ENCODE data around the gene C1orf167. TPM values are rescaled to one million over a fixed set of nuclear protein-coding genes. Genes with fewer than 3 reads are reported as not detected.

Gene C1orf167
- total RNA-seq (2022; extraction: Qiagen RNA extraction; ENCODE audit: low read depth): 0.08 TPM in 1 of 5 replicates, not detected in the others

GRCh38 chr1:11761988-11762406 lies at the start of gene C1orf167:
Gene C1orf167 (plus strand): TSS chr1:11762193. CDS start chr1:11764401, 2,208 bp downstream.

GRCh38 chr1:11735854-11736745 lies 25.9 kb upstream of the C1orf167 start, which contains the start of gene AGTRAP:
Gene AGTRAP (plus strand): TSS chr1:11736136. CDS start chr1:11736209, 73 bp downstream.

GRCh38 chr1:11805422-11806306 lies 43.7 kb downstream of the C1orf167 start, which contains the start of the genes CLCN6 and MTHFR:
Gene CLCN6 (plus strand): TSS chr1:11806191. CDS start chr1:11806263, 72 bp downstream.
Gene MTHFR (minus strand): TSS chr1:11805964. CDS start chr1:11803116, 2,848 bp downstream.

Other genes starting within 250 kb of the C1orf167 start
- 7.2 to 10.0 TPM (median 8.9 TPM) in 5 replicates for gene FBXO2, start 107.8 kb upstream of the C1orf167 start, total RNA-seq (2022; extraction: Qiagen RNA extraction; ENCODE audit: low read depth)
- gene FBXO44, start 107.3 kb upstream of the C1orf167 start, total RNA-seq (2022; extraction: Qiagen RNA extraction; ENCODE audit: low read depth): 13.8 to 20.2 TPM (median 17.1 TPM) in 5 replicates
- gene FBXO6, start 98.0 kb upstream of the C1orf167 start, total RNA-seq (2022; extraction: Qiagen RNA extraction; ENCODE audit: low read depth): 7.1 to 8.8 TPM (median 8.5 TPM) in 5 replicates
- gene MAD2L2, start 81.0 kb upstream of the C1orf167 start, total RNA-seq (2022; extraction: Qiagen RNA extraction; ENCODE audit: low read depth): 40.6 to 57.1 TPM (median 51.6 TPM) in 5 replicates
- gene DRAXIN, start 70.5 kb upstream of the C1orf167 start, total RNA-seq (2022; extraction: Qiagen RNA extraction; ENCODE audit: low read depth): 0.07 to 0.21 TPM (median 0.12 TPM) in 5 replicates
- 71.4 to 101 TPM (median 99.9 TPM) in 5 replicates for gene AGTRAP, start 26.1 kb upstream of the C1orf167 start, total RNA-seq (2022; extraction: Qiagen RNA extraction; ENCODE audit: low read depth)
- gene MTHFR, start 43.8 kb downstream of the C1orf167 start, total RNA-seq (2022; extraction: Qiagen RNA extraction; ENCODE audit: low read depth): 3.8 to 4.9 TPM (median 4.5 TPM) in 5 replicates
- gene CLCN6, start 44.0 kb downstream of the C1orf167 start, total RNA-seq (2022; extraction: Qiagen RNA extraction; ENCODE audit: low read depth): 5.2 to 6.6 TPM (median 5.8 TPM) in 5 replicates
- gene NPPA, start 85.6 kb downstream of the C1orf167 start, total RNA-seq (2022; extraction: Qiagen RNA extraction; ENCODE audit: low read depth): not detected in 5 replicates
- gene NPPB, start 96.8 kb downstream of the C1orf167 start, total RNA-seq (2022; extraction: Qiagen RNA extraction; ENCODE audit: low read depth): 0.16 TPM in 1 of 5 replicates, not detected in the others
- gene KIAA2013, start 164.2 kb downstream of the C1orf167 start, total RNA-seq (2022; extraction: Qiagen RNA extraction; ENCODE audit: low read depth): 29.2 to 45.8 TPM (median 44.5 TPM) in 5 replicates
- gene PLOD1, start 172.5 kb downstream of the C1orf167 start, total RNA-seq (2022; extraction: Qiagen RNA extraction; ENCODE audit: low read depth): 74.2 to 89.3 TPM (median 80.6 TPM) in 5 replicates
- gene MFN2, start 218.3 kb downstream of the C1orf167 start, total RNA-seq (2022; extraction: Qiagen RNA extraction; ENCODE audit: low read depth): 32.0 to 36.0 TPM (median 35.8 TPM) in 5 replicates

Data from A549 treated with CpdA at 1 μM for 4 hours (cell line).